Osteoblast (primary cell): ENCODE data around the gene STX1B. TPM values are rescaled to one million over a fixed set of nuclear protein-coding genes. Genes with fewer than 3 reads are reported as not detected.
A peak's percentile ranks its signal among the peaks of the same experiment; 100 is the strongest.

Experiments
- DNase-seq: peaks from one replicate; pipeline ENCODE4 v3.0.0; 2011; ENCODE audit warnings: low spot score, mixed read lengths; ENCODE audit not compliant: insufficient read length; ENCODE audit errors: missing footprints
- H2AFZ ChIP-seq: 2 replicates; pipeline ENCODE4 v1.6.0; 2011; ENCODE audit warnings: mild to moderate bottlenecking, low read length
- H3K27ac ChIP-seq: 2 replicates; pipeline ENCODE4 v1.5.1; 2011; ENCODE audit warnings: mild to moderate bottlenecking, low read depth, low read length, moderate library complexity
- H3K27me3 ChIP-seq: 2 replicates; pipeline ENCODE4 v1.6.0; 2012; ENCODE audit warnings: mild to moderate bottlenecking, control low read depth, inconsistent platforms, low read length, moderate library complexity; ENCODE audit not compliant: insufficient read depth
- H3K36me3 ChIP-seq: 2 replicates; pipeline ENCODE4 v1.5.1; 2011; ENCODE audit warnings: mild to moderate bottlenecking, low read length, control low read depth, moderate library complexity; ENCODE audit not compliant: insufficient read depth
- H3K4me1 ChIP-seq: 2 replicates; pipeline ENCODE4 v1.5.1; 2011; ENCODE audit warnings: mild to moderate bottlenecking, low read length, control low read depth, moderate library complexity; ENCODE audit not compliant: insufficient read depth
- H3K4me2 ChIP-seq: 2 replicates; pipeline ENCODE4 v1.6.0; 2011; ENCODE audit warnings: mild to moderate bottlenecking, low read length; ENCODE audit not compliant: insufficient read depth
- H3K4me3 ChIP-seq: fragments of 200-600 bp; sonication (generic); 3 replicates; pipeline ENCODE4 v1.5.1; 2012; ENCODE audit warnings: mild to moderate bottlenecking, low read length, inconsistent platforms; ENCODE audit not compliant: insufficient read depth
- H3K79me2 ChIP-seq: 2 replicates; pipeline ENCODE4 v1.6.0; 2012; ENCODE audit warnings: mild to moderate bottlenecking, low read length, control low read depth, inconsistent platforms; ENCODE audit not compliant: insufficient read depth
- H3K9me3 ChIP-seq: 2 replicates; pipeline ENCODE4 v1.5.1; 2011; ENCODE audit warnings: low read depth, low read length, control low read depth
- H4K20me1 ChIP-seq: 2 replicates; pipeline ENCODE4 v1.6.0; 2012; ENCODE audit warnings: mild to moderate bottlenecking, low read length, control low read depth; ENCODE audit not compliant: insufficient read depth
- total RNA-seq: library from RNA; depleted of rRNA; stranded (reverse); fragments of >200 nt; gene quantifications from 2 replicates; pipeline ENCODE4 v1.2.3, GENCODE V29; 2012
- TF ChIP-seq, protein P1 (sequence below): IDR thresholded peaks from 2 replicates; pipeline ENCODE4 v1.5.1; 2011; ENCODE audit warnings: mild to moderate bottlenecking, low read depth, low read length, moderate library complexity; ENCODE audit errors: extremely low read depth

Gene STX1B
- total RNA-seq, 1 donor = 0.72 TPM

GRCh38 chr16:31008551-31008950, 1.9 kb downstream of the STX1B start:
- Histone ChIP-seq H3K9me3 (no peaks in the 10 kb centered on the region), H3K4me2 (peak overlapping the region; percentile 34), H3K79me2 (no peaks in the 10 kb centered on the region), H3K27me3 (peaks cover 13% of the 10 kb centered on the region), H3K4me3 (no peak overlapping the region), H4K20me1 (no peaks in the 10 kb centered on the region), H3K36me3 (no peaks in the 10 kb centered on the region), H3K27ac (peak overlapping the region; percentile 49), H2AFZ (no peak overlapping the region), H3K4me1 (peaks cover 32% of the 10 kb centered on the region)
- no peak for DNase-seq
- TF ChIP-seq, protein P1, sequence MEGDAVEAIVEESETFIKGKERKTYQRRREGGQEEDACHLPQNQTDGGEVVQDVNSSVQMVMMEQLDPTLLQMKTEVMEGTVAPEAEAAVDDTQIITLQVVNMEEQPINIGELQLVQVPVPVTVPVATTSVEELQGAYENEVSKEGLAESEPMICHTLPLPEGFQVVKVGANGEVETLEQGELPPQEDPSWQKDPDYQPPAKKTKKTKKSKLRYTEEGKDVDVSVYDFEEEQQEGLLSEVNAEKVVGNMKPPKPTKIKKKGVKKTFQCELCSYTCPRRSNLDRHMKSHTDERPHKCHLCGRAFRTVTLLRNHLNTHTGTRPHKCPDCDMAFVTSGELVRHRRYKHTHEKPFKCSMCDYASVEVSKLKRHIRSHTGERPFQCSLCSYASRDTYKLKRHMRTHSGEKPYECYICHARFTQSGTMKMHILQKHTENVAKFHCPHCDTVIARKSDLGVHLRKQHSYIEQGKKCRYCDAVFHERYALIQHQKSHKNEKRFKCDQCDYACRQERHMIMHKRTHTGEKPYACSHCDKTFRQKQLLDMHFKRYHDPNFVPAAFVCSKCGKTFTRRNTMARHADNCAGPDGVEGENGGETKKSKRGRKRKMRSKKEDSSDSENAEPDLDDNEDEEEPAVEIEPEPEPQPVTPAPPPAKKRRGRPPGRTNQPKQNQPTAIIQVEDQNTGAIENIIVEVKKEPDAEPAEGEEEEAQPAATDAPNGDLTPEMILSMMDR = no peak

GRCh38 chr16:31008149-31008548, 2.3 kb downstream of the STX1B start:
- peaks cover 32% of the 10 kb centered on the region for H3K4me1 ChIP-seq
- H3K4me2 ChIP-seq = peak overlapping the region; percentile 34
- peak overlapping the region; percentile 49 for H3K27ac ChIP-seq
- TF ChIP-seq, protein P1 = no peak
- H4K20me1 ChIP-seq = no peaks in the 10 kb centered on the region
- H3K4me3 ChIP-seq = no peak overlapping the region
- no peak overlapping the region for H2AFZ ChIP-seq
- no peaks in the 10 kb centered on the region for H3K36me3 ChIP-seq
- peaks cover 13% of the 10 kb centered on the region for H3K27me3 ChIP-seq
- no peaks in the 10 kb centered on the region for H3K9me3 ChIP-seq
- DNase-seq = peak; percentile 98
- no peaks in the 10 kb centered on the region for H3K79me2 ChIP-seq

DNA sequence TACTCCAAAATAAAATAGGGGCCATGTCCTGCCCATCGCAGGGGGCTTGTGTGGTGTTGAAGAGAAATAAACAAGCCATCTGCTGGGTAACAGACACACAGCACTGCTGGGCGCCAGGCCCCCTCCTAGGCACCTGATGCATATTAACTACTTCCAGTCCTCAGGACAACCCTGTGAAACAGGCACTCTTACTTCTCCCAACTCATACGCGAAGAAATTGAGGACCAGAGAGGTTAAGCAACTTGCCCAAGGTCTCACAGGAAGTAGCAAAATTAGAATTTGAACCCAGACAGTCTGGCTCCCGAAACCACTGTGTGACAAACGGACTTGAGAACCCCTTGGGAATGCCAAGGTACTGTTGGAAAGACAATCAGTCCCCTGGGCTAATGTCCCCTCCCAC, 2.8 kb downstream of the STX1B start:
- H3K27me3 ChIP-seq = peaks cover 13% of the 10 kb centered on the region
- no peak overlapping the region for H3K4me3 ChIP-seq
- peaks cover 32% of the 10 kb centered on the region for H3K4me1 ChIP-seq
- H3K27ac ChIP-seq = no peak overlapping the region
- no peaks in the 10 kb centered on the region for H4K20me1 ChIP-seq
- TF ChIP-seq, protein P1 = no peak
- H3K4me2 ChIP-seq = no peak overlapping the region
- H3K79me2 ChIP-seq = no peaks in the 10 kb centered on the region
- no peaks in the 10 kb centered on the region for H3K9me3 ChIP-seq
- no peak for DNase-seq
- H3K36me3 ChIP-seq = no peaks in the 10 kb centered on the region
- no peak overlapping the region for H2AFZ ChIP-seq

GRCh38 chr16:31006589-31006988, 3.8 kb downstream of the STX1B start:
- no peak overlapping the region for H3K4me2 ChIP-seq
- H3K4me1 ChIP-seq = peaks cover 32% of the 10 kb centered on the region
- H2AFZ ChIP-seq = no peak overlapping the region
- no peak for DNase-seq
- TF ChIP-seq, protein P1 = no peak
- H3K4me3 ChIP-seq = no peak overlapping the region
- no peak overlapping the region for H3K27ac ChIP-seq
- H3K27me3 ChIP-seq = peaks cover 6% of the 10 kb centered on the region
- no peaks in the 10 kb centered on the region for H4K20me1 ChIP-seq
- H3K9me3 ChIP-seq = no peaks in the 10 kb centered on the region
- H3K36me3 ChIP-seq = no peaks in the 10 kb centered on the region
- H3K79me2 ChIP-seq = no peaks in the 10 kb centered on the region
